Astrocyte (in vitro differentiated cells and primary cell): ENCODE results near the gene PTK6. TPM values are rescaled to one million over a fixed set of nuclear protein-coding genes. Genes with fewer than 3 reads are reported as not detected.

Source experiments
- DNase-seq: peaks from one replicate; pipeline ENCODE4 v3.0.0-alpha.2; 2010; ENCODE audit warnings: low read depth
- FAIRE-seq: peaks from 2 replicates; lab custom pipeline; 2011; peaks lifted over from hg19 to GRCh38; lab: Jason Lieb, UNC
- H2AFZ ChIP-seq: 2 replicates; pipeline ENCODE4 v1.6.0; 2012; ENCODE audit warnings: low read depth, low read length, inconsistent platforms
- H3K27ac ChIP-seq: 2 replicates; pipeline ENCODE4 v1.5.1; 2011; ENCODE audit warnings: low read depth, low read length, inconsistent platforms
- H3K27me3 ChIP-seq: 2 replicates; pipeline ENCODE4 v1.6.0; 2011; ENCODE audit warnings: low read length, inconsistent platforms; ENCODE audit not compliant: insufficient read depth
- H3K36me3 ChIP-seq: 2 replicates; pipeline ENCODE4 v1.5.1; 2011; ENCODE audit warnings: low read length, inconsistent platforms; ENCODE audit not compliant: insufficient read depth
- H3K4me1 ChIP-seq: 2 replicates; pipeline ENCODE4 v1.5.1; 2011; ENCODE audit warnings: low read length, inconsistent platforms; ENCODE audit not compliant: insufficient read depth
- H3K4me2 ChIP-seq: 2 replicates; pipeline ENCODE4 v1.6.0; 2012; ENCODE audit warnings: low read length, inconsistent platforms
- H3K4me3 ChIP-seq: 2 replicates; pipeline ENCODE4 v1.5.1; 2011; ENCODE audit warnings: low read depth, mild to moderate bottlenecking, low read length, inconsistent platforms; ENCODE audit not compliant: insufficient read depth
- H3K79me2 ChIP-seq: 2 replicates; pipeline ENCODE4 v1.6.0; 2012; ENCODE audit warnings: mild to moderate bottlenecking, low read length, inconsistent platforms; ENCODE audit not compliant: insufficient read depth
- H3K9ac ChIP-seq: 2 replicates; pipeline ENCODE4 v1.6.0; 2012; ENCODE audit warnings: mild to moderate bottlenecking, low read length, inconsistent platforms
- H3K9me3 ChIP-seq: 2 replicates; pipeline ENCODE4 v1.5.1; 2012; ENCODE audit warnings: low read depth, mild to moderate bottlenecking, low read length, inconsistent platforms; ENCODE audit not compliant: insufficient read depth
- H4K20me1 ChIP-seq: 2 replicates; pipeline ENCODE4 v1.6.0; 2012; ENCODE audit warnings: low read length, inconsistent platforms; ENCODE audit not compliant: insufficient read depth
- H3K27ac Mint-ChIP-seq: one replicate; pipeline ENCODE4 v1.8.0; 2021; ENCODE audit warnings: mild to moderate bottlenecking, mixed read lengths; ENCODE audit not compliant: unreplicated experiment
- H3K27me3 Mint-ChIP-seq: one replicate; pipeline ENCODE4 v1.8.0; 2021; ENCODE audit warnings: low read depth, mixed read lengths; ENCODE audit not compliant: unreplicated experiment
- H3K36me3 Mint-ChIP-seq: one replicate; pipeline ENCODE4 v1.8.0; 2021; ENCODE audit warnings: low read depth, mixed read lengths; ENCODE audit not compliant: unreplicated experiment
- H3K4me1 Mint-ChIP-seq: one replicate; pipeline ENCODE4 v1.8.0; 2021; ENCODE audit warnings: low read depth, mixed read lengths; ENCODE audit not compliant: unreplicated experiment
- H3K4me3 Mint-ChIP-seq: one replicate; pipeline ENCODE4 v1.8.0; 2021; ENCODE audit warnings: mild to moderate bottlenecking, moderate library complexity, mixed read lengths; ENCODE audit not compliant: unreplicated experiment
- H3K9me3 Mint-ChIP-seq: one replicate; pipeline ENCODE4 v1.8.0; 2021; ENCODE audit warnings: mild to moderate bottlenecking, mixed read lengths; ENCODE audit not compliant: unreplicated experiment
- EZH2 ChIP-seq: IDR thresholded peaks from 2 replicates; pipeline ENCODE4 v1.6.1; 2012; ENCODE audit warnings: mild to moderate bottlenecking, low read length, inconsistent platforms; ENCODE audit not compliant: insufficient read depth
- total RNA-seq: library from RNA; stranded (reverse); gene quantifications from 2 replicates; pipeline ENCODE4 v1.2.1, GENCODE V29; 2021
- TF ChIP-seq, protein P1 (sequence below): IDR thresholded peaks from 2 replicates; pipeline ENCODE4 v1.5.1; 2011; ENCODE audit warnings: low read depth, mild to moderate bottlenecking, inconsistent platforms, low read length, moderate library complexity; ENCODE audit not compliant: insufficient read depth

Gene PTK6
- total RNA-seq, 1 donor from 2014 or later, result 0.18 TPM

DNA sequence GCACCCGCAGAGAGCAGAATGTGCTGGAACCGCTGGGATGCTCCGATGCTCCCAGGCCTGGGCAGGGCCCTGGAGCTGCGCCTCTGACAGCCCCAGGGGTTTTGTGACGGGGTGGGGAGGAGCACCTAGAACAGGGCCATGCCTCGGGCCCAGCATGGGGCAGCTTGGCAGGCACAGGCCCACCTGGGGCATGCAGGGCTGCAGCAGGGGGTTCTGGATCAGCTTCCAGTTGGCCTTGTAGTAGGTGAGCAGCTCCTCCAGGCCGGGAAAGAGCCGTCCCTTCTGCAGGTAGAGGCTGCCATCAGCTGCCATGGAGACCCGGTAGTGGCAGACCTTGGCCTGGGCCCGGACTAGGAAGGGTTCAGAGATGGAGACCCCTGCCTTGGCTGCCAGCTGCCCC lies 6.0 kb upstream of the PTK6 start:
- FAIRE-seq (no peak), DNase-seq (no peak)
- Histone ChIP-seq H3K36me3 (no peaks in the 10 kb centered on the region), H3K4me3 (no peak overlapping the region), H4K20me1 (no peaks in the 10 kb centered on the region), H3K27me3 (no peaks in the 10 kb centered on the region), H3K4me2 (no peak overlapping the region), H3K79me2 (no peaks in the 10 kb centered on the region), H3K4me1 (no peaks in the 10 kb centered on the region), H2AFZ (no peak overlapping the region), H3K9me3 (no peaks in the 10 kb centered on the region), H3K9ac (no peak overlapping the region), H3K27ac (no peak overlapping the region)
- Mint-ChIP-seq H3K4me3 (no peak overlapping the region), H3K27ac (no peak overlapping the region), H3K4me1 (peaks cover 3% of the 10 kb centered on the region), H3K36me3 (peaks cover 2% of the 10 kb centered on the region), H3K9me3 (no peaks in the 10 kb centered on the region), H3K27me3 (peaks cover 7% of the 10 kb centered on the region)
- no peak for TF ChIP-seq EZH2
- TF ChIP-seq, protein P1, sequence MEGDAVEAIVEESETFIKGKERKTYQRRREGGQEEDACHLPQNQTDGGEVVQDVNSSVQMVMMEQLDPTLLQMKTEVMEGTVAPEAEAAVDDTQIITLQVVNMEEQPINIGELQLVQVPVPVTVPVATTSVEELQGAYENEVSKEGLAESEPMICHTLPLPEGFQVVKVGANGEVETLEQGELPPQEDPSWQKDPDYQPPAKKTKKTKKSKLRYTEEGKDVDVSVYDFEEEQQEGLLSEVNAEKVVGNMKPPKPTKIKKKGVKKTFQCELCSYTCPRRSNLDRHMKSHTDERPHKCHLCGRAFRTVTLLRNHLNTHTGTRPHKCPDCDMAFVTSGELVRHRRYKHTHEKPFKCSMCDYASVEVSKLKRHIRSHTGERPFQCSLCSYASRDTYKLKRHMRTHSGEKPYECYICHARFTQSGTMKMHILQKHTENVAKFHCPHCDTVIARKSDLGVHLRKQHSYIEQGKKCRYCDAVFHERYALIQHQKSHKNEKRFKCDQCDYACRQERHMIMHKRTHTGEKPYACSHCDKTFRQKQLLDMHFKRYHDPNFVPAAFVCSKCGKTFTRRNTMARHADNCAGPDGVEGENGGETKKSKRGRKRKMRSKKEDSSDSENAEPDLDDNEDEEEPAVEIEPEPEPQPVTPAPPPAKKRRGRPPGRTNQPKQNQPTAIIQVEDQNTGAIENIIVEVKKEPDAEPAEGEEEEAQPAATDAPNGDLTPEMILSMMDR, result no peak

DNA sequence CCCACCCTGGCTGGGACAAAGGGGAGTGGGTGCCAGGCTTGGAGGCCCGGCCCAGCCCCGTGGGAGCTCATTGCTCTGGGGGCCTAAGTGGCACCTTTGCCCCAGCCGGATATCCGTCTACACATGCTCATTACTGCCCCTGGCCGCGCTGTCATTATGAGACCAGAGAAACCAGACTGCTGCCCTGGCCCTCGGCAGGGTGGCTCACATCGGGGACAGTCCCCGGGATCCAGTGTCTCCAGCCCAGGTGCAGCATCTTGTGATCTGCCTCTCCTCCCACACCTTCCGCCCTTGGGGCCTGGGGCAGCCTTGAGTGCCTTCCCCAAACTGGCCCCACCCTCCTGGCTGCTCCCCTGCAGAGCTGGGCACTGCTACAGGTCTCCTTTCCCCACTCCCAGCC lies 5.5 kb upstream of the PTK6 start:
- no peaks in the 10 kb centered on the region for H3K79me2 ChIP-seq
- Mint-ChIP-seq H3K27me3 (peaks cover 7% of the 10 kb centered on the region), H3K36me3 (peaks cover 2% of the 10 kb centered on the region), H3K4me1 (peaks cover 3% of the 10 kb centered on the region), H3K9me3 (no peaks in the 10 kb centered on the region), H3K4me3 (no peak overlapping the region), H3K27ac (no peak overlapping the region)
- H3K4me3 ChIP-seq, result no peak overlapping the region
- H3K27me3 ChIP-seq, result no peaks in the 10 kb centered on the region
- no peaks in the 10 kb centered on the region for H3K9me3 ChIP-seq
- no peaks in the 10 kb centered on the region for H4K20me1 ChIP-seq
- no peak overlapping the region for H3K4me2 ChIP-seq
- DNase-seq, result no peak
- FAIRE-seq, result no peak
- no peak overlapping the region for H2AFZ ChIP-seq
- no peak overlapping the region for H3K27ac ChIP-seq
- no peak overlapping the region for H3K9ac ChIP-seq
- peaks cover 2% of the 10 kb centered on the region for H3K4me1 ChIP-seq
- TF ChIP-seq EZH2, result no peak
- TF ChIP-seq, protein P1, result no peak
- no peaks in the 10 kb centered on the region for H3K36me3 ChIP-seq

DNA sequence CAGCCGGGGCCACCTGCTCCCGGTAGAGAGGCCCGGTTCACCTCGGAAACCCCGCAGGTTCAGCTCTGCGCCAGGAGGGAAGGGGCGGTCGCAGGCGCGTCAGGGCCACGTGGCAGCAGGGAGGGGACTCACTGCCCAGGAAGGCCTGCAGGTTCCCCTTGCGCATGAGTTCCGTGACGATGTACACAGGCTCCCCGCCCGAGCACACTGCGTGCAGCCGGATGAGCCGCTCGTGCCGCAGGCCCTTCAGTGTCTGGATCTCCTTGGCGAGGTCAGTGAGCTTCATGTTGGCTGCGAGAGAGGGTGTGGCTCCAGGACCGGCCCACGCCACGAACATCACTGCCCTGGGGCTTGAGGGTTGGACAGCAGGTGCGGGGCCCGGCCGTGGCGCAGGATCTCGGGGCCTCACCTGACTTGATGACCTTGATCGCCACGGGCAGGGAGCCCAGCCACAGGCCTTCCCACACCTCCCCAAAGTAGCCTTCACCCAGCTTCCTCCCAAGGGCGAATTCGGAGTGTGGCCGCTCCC lies 4.9 kb upstream of the PTK6 start:
- DNase-seq (no peak), FAIRE-seq (no peak)
- Histone ChIP-seq H3K4me1 (peaks cover 5% of the 10 kb centered on the region), H4K20me1 (no peaks in the 10 kb centered on the region), H2AFZ (no peak overlapping the region), H3K4me3 (no peak overlapping the region), H3K9ac (no peak overlapping the region), H3K27ac (no peak overlapping the region), H3K9me3 (no peaks in the 10 kb centered on the region), H3K36me3 (no peaks in the 10 kb centered on the region), H3K4me2 (no peak overlapping the region), H3K79me2 (no peaks in the 10 kb centered on the region), H3K27me3 (no peaks in the 10 kb centered on the region)
- peaks cover 3% of the 10 kb centered on the region for H3K4me1 Mint-ChIP-seq
- no peak for TF ChIP-seq EZH2
- TF ChIP-seq, protein P1, result no peak
- peaks cover 2% of the 10 kb centered on the region for H3K36me3 Mint-ChIP-seq
- H3K27me3 Mint-ChIP-seq, result peaks cover 7% of the 10 kb centered on the region
- H3K27ac Mint-ChIP-seq, result no peak overlapping the region
- no peaks in the 10 kb centered on the region for H3K9me3 Mint-ChIP-seq
- H3K4me3 Mint-ChIP-seq, result no peak overlapping the region
